Measurements from ENCODE around the gene EIF4A3.

- TF ChIP-seq CTCF (IDR thresholded peaks at IDR 0.05) (peak; percentile 58 to 99 (median 96)), POLR2A (IDR thresholded peaks at IDR 0.05) (peak; percentile 52 to 80)
Observed at GRCh38 chr17:80101011-80101945, 45.6 kb downstream of the EIF4A3 start, which contains the start of gene GAA.
